ENCODE data around the gene L3MBTL4.

L3MBTL4 gene

GRCh38 chr18:6024745-6025248 is 389.9 kb downstream of the L3MBTL4 start:
- DNase-seq (ENCODE audit: low read depth), result no peak

- no peak for DNase-seq (ENCODE audit: low read depth)
These were observed 391.2 kb downstream of the L3MBTL4 start for GRCh38 chr18:6023551-6023950.

- DNase-seq (ENCODE audit: low read depth), result no peak
These were observed 391.9 kb downstream of the L3MBTL4 start for GRCh38 chr18:6022845-6023244.

GRCh38 chr18:6022074-6022444 is 392.7 kb downstream of the L3MBTL4 start:
- DNase-seq (ENCODE audit: low read depth), result no peak

GRCh38 chr18:6021306-6022073 is 393.2 kb downstream of the L3MBTL4 start:
- no peak for DNase-seq (ENCODE audit: low read depth)

- DNase-seq (ENCODE audit: low read depth), result no peak
These were observed 396.0 kb downstream of the L3MBTL4 start for GRCh38 chr18:6018671-6019070.

DNA sequence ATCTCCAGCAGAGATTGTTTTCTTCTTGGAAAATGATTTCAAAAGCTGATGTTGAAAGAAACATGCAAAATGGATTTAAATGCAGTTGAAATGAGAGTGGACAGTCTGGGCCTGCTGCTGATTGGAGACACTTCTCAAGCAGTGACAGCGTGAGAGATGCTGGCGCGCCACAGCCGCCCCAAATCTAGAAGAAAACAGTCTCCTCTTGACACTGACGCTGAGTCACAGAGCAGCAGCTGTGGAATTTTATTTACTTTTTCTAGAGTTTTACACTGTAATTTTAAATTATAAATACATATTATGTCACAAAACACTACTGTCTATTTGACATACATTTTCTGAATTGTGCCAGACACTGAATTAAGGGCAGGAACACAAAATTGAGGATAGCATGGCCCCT is 397.5 kb downstream of the L3MBTL4 start:
- DNase-seq (ENCODE audit: low read depth), result no peak

DNA sequence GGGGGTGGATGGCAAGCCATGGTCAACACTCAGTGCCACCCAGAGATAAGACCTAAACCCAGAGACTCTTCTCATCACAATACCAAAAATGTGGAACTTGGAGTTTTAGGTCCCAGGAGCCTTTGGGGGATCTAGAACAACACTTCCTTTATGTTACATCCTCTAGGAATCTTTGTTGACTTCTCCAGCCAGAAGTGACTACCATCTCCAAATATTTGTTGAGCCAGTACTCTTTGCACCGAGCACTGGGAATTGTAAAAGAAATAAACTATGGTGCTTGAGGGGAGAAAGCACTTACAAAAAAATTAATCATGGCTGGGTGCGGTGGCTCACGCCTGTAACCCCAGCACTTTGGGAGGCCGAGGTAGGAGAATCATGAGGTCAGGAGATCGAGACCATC is 399.3 kb downstream of the L3MBTL4 start:
- no peak for DNase-seq (ENCODE audit: low read depth)

DNA sequence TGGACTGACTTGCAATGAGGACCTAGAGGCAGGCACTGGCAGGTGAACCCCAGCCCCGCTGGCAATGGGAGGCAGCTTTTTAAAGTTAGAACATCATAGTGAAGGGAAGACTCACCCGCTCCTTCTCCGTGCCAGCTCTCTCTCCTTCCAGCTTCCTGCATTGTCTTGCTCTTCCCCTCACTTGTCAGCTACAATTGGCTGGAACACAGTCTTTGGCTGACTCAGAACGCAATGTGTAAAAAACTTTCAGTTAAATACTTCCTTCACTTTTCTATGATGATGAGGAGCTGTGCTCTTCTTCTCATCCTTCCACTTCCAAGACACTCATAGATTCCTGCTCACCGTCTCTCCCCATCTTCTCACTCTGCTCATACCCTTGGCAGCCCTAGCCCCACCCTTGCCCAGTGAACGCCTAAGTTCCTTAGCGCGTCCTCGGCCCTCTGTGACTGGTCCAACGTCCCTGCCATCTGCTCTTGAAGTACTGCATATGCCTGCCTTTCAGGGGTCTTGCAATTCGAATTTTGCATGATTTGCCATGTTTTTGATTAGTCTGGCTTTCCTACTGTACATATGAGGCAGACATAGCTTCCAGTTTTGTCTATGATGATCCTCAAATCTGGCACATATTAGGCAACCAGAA is 401.4 kb downstream of the L3MBTL4 start:
- DNase-seq (ENCODE audit: low read depth), result no peak

- DNase-seq (ENCODE audit: low read depth), result no peak
These were observed 403.8 kb downstream of the L3MBTL4 start for GRCh38 chr18:6010921-6011320.

- no peak for DNase-seq (ENCODE audit: low read depth)
These were observed 404.4 kb downstream of the L3MBTL4 start for GRCh38 chr18:6010284-6010683.

DNA sequence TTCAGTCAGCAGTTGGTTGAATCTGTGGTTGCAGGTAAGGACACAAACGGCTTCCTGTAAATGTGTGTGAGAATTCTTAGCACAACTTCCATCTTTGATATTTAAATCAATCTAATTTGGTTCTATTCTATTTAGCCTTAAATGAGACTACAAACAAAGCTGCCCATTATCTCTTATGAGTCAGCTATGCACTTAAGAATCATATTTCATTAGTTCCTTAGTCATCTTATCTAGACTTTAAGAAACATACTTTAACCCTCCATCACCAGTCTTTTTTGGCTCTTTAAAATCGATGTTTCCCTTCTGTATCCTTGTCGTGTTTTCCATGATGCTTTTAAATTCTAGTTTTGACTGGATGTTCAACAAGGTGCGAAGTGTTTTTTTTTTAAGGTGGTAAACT is 405.0 kb downstream of the L3MBTL4 start:
- no peak for DNase-seq (ENCODE audit: low read depth)

- DNase-seq (ENCODE audit: low read depth), result no peak
These were observed 410.0 kb downstream of the L3MBTL4 start for GRCh38 chr18:6004683-6005082.

GRCh38 chr18:6004119-6004518 is 410.6 kb downstream of the L3MBTL4 start:
- no peak for DNase-seq (ENCODE audit: low read depth)

DNA sequence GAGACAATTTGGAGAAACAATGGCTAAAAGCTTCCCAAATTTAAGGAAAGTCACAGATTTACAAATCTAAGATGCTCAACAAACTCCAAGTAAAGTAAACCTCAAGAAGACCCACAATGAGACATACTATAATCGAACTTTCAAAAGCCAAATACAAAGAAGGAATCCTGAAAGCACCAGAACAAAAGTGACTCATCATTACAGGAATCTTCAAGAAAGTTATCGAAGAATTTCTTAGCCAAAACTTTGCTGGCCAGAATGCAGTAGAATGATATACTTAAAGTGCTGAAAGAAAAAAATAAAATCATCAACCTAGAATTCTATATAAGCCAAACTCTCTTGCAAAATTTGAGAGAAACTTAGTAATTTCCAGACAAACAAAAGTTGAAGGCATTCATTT is 412.8 kb downstream of the L3MBTL4 start:
- DNase-seq (ENCODE audit: low read depth), result no peak

GRCh38 chr18:5998907-5999306 is 415.8 kb downstream of the L3MBTL4 start:
- no peak for DNase-seq (ENCODE audit: low read depth)

GRCh38 chr18:5998166-5998881 is 416.4 kb downstream of the L3MBTL4 start:
- no peak for DNase-seq (ENCODE audit: low read depth)

DNA sequence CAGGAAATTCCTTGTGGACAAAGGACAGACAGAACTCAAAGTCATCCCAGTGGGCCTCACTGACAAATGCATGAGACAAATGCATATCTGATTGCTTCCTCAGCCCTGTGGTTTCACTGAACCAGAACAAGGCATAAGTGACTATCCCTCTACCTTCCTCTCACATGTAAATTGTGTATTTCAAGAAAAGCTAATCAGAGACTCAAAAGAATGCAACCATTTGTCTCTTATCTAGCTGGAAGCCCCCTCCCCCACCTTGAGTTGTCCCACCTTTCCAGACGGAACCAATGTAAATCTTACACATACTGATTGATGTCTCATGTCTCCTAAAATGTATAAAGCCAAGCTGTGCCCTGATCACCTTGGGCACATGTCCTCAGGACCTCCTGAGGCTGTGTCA is 417.4 kb downstream of the L3MBTL4 start:
- no peak for DNase-seq (ENCODE audit: low read depth)

- DNase-seq (ENCODE audit: low read depth), result no peak
These were observed 419.1 kb downstream of the L3MBTL4 start for GRCh38 chr18:5995626-5996025.

DNA sequence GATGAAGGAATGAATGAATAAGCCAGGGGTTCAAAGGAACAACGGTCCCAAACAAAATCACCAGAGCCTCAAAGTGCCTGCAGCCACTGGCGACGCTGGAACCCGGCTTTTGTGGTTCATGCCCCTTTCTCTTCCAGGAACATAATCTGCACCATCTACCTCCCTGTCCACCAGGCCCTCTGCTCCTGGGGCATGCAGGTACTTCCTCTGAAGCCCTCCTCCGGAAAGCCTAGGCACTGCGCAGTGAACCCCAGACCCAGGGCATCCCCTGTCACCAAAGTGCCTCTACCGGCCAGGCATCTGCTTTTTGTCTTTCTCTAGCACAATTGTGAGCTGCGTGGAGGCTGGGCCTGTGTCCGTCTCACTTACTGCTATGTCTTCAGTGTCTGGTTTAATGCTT is 420.8 kb downstream of the L3MBTL4 start:
- no peak for DNase-seq (ENCODE audit: low read depth)

- DNase-seq (ENCODE audit: low read depth), result no peak
These were observed 422.3 kb downstream of the L3MBTL4 start for GRCh38 chr18:5992381-5992780.

- no peak for DNase-seq (ENCODE audit: low read depth)
These were observed 427.5 kb downstream of the L3MBTL4 start for GRCh38 chr18:5987249-5987648.
